NCI-H146 treated with DMSO at 0.1 percent for 48 hours (cell line): ENCODE results near the gene PIEZO1.
"Not testable (repeated sequence)": the region's sequence is repeated elsewhere in the genome, so short reads cannot be mapped to it uniquely, and the experiment has no call there.

Source experiments
- DNase-seq: peaks from one replicate; lab custom pipeline; 2025; ENCODE audit not compliant: unreplicated experiment; lab: John Stamatoyannopoulos, UW

Gene PIEZO1

GRCh38 chr16:88673716-88674379 is 111.2 kb downstream of the PIEZO1 start:
- DNase-seq: no peak

GRCh38 chr16:88672776-88673175 is 112.2 kb downstream of the PIEZO1 start:
- DNase-seq: no peak

- no peak for DNase-seq
These were observed 113.2 kb downstream of the PIEZO1 start for GRCh38 chr16:88671806-88672205.

- DNase-seq: no peak
These were observed 115.0 kb downstream of the PIEZO1 start for GRCh38 chr16:88669980-88670379.

- not testable (repeated sequence) for DNase-seq
These were observed 115.5 kb downstream of the PIEZO1 start for GRCh38 chr16:88669493-88669892.

- DNase-seq: no peak
These were observed 117.6 kb downstream of the PIEZO1 start for GRCh38 chr16:88667461-88667860.

GRCh38 chr16:88665570-88665969 is 119.5 kb downstream of the PIEZO1 start:
- DNase-seq: no peak
